ENCODE data around the gene ZBTB1. TPM values are rescaled to one million over a fixed set of nuclear protein-coding genes. Genes with fewer than 3 reads are reported as not detected.

ZBTB1 gene
- total RNA-seq, 6 donors from 2014 or later, result 34.3 to 74.0 (median 43.2) TPM

GRCh38 chr14:64518229-64518628 lies 13.7 kb downstream of the ZBTB1 start:
- Histone ChIP-seq H3K36me3 (peaks cover 0 to 19% (median 16%) of the 10 kb centered on the region in 4 donors), H3K4me3 (no peak overlapping the region), H3K9me3 (no peaks in the 10 kb centered on the region), H3K27ac (no peak overlapping the region), H3K27me3 (no peaks in the 10 kb centered on the region), H3K4me1 (peaks cover 5 to 23% (median 13%) of the 10 kb centered on the region in 4 donors)
- DNase-seq (no peak), ATAC-seq (ENCODE audit: low FRiP score in 2 of 2) (no peak)
- WGBS, 2 donors, result 75 to 77% methylated on average over 4 of the region's 4 CpGs
- TF ChIP-seq EP300 (IDR thresholded peaks at IDR 0.05) (no peak), CTCF (IDR thresholded peaks at IDR 0.05) (no peak), POLR2A (IDR thresholded peaks at IDR 0.05) (no peak), POLR2AphosphoS5 (IDR thresholded peaks at IDR 0.05) (no peak)

GRCh38 chr14:64520699-64521098 lies 16.1 kb downstream of the ZBTB1 start:
- no peak for DNase-seq
- TF ChIP-seq POLR2A (IDR thresholded peaks at IDR 0.05), result no peak
- Histone ChIP-seq H3K27me3 (no peaks in the 10 kb centered on the region), H3K4me3 (no peak overlapping the region), H3K4me1 (peaks cover 0 to 5% (median 2%) of the 10 kb centered on the region in 4 donors), H3K27ac (no peak overlapping the region), H3K36me3 (peaks cover 0 to 28% (median 18%) of the 10 kb centered on the region in 4 donors), H3K9me3 (no peaks in the 10 kb centered on the region)
- 82 to 90% methylated on average over 4 of the region's 4 CpGs for WGBS, 2 donors
- no peak for ATAC-seq (ENCODE audit: low FRiP score in 2 of 2)

- TF ChIP-seq EP300 (IDR thresholded peaks at IDR 0.05) (no peak), CTCF (IDR thresholded peaks at IDR 0.05) (no peak), POLR2AphosphoS5 (IDR thresholded peaks at IDR 0.05) (no peak), POLR2A (IDR thresholded peaks at IDR 0.05) (no peak)
- ATAC-seq (ENCODE audit: low FRiP score in 2 of 2) (no peak), DNase-seq (no peak)
- Histone ChIP-seq H3K4me1 (peaks cover 0 to 3% (median 0%) of the 10 kb centered on the region in 4 donors), H3K9me3 (no peaks in the 10 kb centered on the region), H3K36me3 (peaks cover 0 to 31% (median 18%) of the 10 kb centered on the region in 4 donors), H3K4me3 (no peak overlapping the region), H3K27ac (no peak overlapping the region), H3K27me3 (no peaks in the 10 kb centered on the region)
- WGBS, 2 donors, result 87 to 89% methylated on average over 9 of the region's 9 CpGs
These were observed 18.2 kb downstream of the ZBTB1 start for GRCh38 chr14:64522591-64523355.

GRCh38 chr14:64525354-64525753 lies 20.8 kb downstream of the ZBTB1 start:
- Histone ChIP-seq H3K27ac (no peak overlapping the region), H3K27me3 (no peaks in the 10 kb centered on the region), H3K9me3 (no peaks in the 10 kb centered on the region), H3K36me3 (peaks cover 0 to 31% (median 18%) of the 10 kb centered on the region in 4 donors), H3K4me3 (no peak overlapping the region), H3K4me1 (no peaks in the 10 kb centered on the region)
- WGBS, 2 donors, result 93 to 94% methylated on average over 2 of the region's 2 CpGs
- ATAC-seq (ENCODE audit: low FRiP score in 2 of 2), result no peak
- no peak for DNase-seq
- TF ChIP-seq POLR2A (IDR thresholded peaks at IDR 0.05) (no peak), POLR2AphosphoS5 (IDR thresholded peaks at IDR 0.05) (no peak)

GRCh38 chr14:64531567-64531966 lies 27.0 kb downstream of the ZBTB1 start:
- ATAC-seq (ENCODE audit: low FRiP score in 2 of 2) (no peak), DNase-seq (no peak)
- no peaks in the 10 kb centered on the region for H3K36me3 ChIP-seq
- TF ChIP-seq CTCF (IDR thresholded peaks at IDR 0.05), result no peak
- no peak overlapping the region for H3K4me3 ChIP-seq
- no peak overlapping the region for H3K27ac ChIP-seq
- H3K9me3 ChIP-seq, result no peaks in the 10 kb centered on the region
- H3K27me3 ChIP-seq, result no peaks in the 10 kb centered on the region
- WGBS, 2 donors, result 51 to 79% methylated on average over 2 of the region's 2 CpGs
- H3K4me1 ChIP-seq, result no peaks in the 10 kb centered on the region

Measured in upper lobe of left lung (tissue), 6 donors.